SK-N-SH treated with all-trans-retinoic acid at 6 μM for 48 hours (cell line): ENCODE results near the gene LCMT1.

ENCODE experiments used
- ARNTL ChIP-seq: fragments of 450-650 bp; formaldehyde crosslinking; IDR thresholded peaks from 2 replicates; pipeline ENCODE4 v1.5.0; 2020; ENCODE audit warnings: low read depth, mild to moderate bottlenecking, moderate library complexity, borderline replicate concordance
- GLIS3 ChIP-seq: fragments of 250-450 bp; sonication (Bioruptor Pico); IDR thresholded peaks from 2 replicates; pipeline ENCODE4 v1.5.0; 2020; ENCODE audit warnings: mild to moderate bottlenecking, moderate library complexity
- TCF4 ChIP-seq: fragments of 250-450 bp; sonication (Bioruptor Pico); IDR thresholded peaks from 2 replicates; pipeline ENCODE4 v1.8.0; 2021; ENCODE audit warnings: mild to moderate bottlenecking, moderate library complexity, borderline replicate concordance
- ZFP3 ChIP-seq: fragments of 250-450 bp; sonication (Bioruptor Pico); IDR thresholded peaks from 2 replicates; pipeline ENCODE4 v1.5.0; 2020; ENCODE audit warnings: mild to moderate bottlenecking, moderate library complexity
- ZFP30 ChIP-seq: fragments of 450-650 bp; formaldehyde crosslinking; IDR thresholded peaks from 2 replicates; pipeline ENCODE4 v1.5.0; 2022; ENCODE audit warnings: mild to moderate bottlenecking, moderate library complexity
- ZNF70 ChIP-seq: fragments of 450-650 bp; formaldehyde crosslinking; IDR thresholded peaks from 2 replicates; pipeline ENCODE4 v1.5.0; 2020; ENCODE audit warnings: mild to moderate bottlenecking, moderate library complexity
- ZNF8 ChIP-seq: fragments of 450-650 bp; formaldehyde crosslinking; IDR thresholded peaks from 2 replicates; pipeline ENCODE4 v1.5.0; 2020; ENCODE audit warnings: mild to moderate bottlenecking, moderate library complexity
- TF ChIP-seq, protein P1 (sequence below): fragments of 250-450 bp; sonication (Bioruptor Pico); IDR thresholded peaks from 2 replicates; pipeline ENCODE4 v1.5.0; 2020; ENCODE audit warnings: mild to moderate bottlenecking, moderate library complexity
- TF ChIP-seq, protein P2 (sequence below): fragments of 250-450 bp; sonication (Bioruptor Pico); IDR thresholded peaks from 2 replicates; pipeline ENCODE4 v1.5.1; 2020; ENCODE audit warnings: low read depth, mild to moderate bottlenecking, moderate library complexity
- TF ChIP-seq, protein P3 (sequence below): fragments of 250-450 bp; sonication (Bioruptor Pico); IDR thresholded peaks from 2 replicates; pipeline ENCODE4 v1.8.0; 2020; ENCODE audit warnings: mild to moderate bottlenecking, moderate library complexity, borderline replicate concordance
- TF ChIP-seq, protein P4 (sequence below): fragments of 250-450 bp; sonication (Bioruptor Pico); IDR thresholded peaks from 2 replicates; pipeline ENCODE4 v1.5.1; 2021; ENCODE audit warnings: mild to moderate bottlenecking, moderate library complexity

DNA sequence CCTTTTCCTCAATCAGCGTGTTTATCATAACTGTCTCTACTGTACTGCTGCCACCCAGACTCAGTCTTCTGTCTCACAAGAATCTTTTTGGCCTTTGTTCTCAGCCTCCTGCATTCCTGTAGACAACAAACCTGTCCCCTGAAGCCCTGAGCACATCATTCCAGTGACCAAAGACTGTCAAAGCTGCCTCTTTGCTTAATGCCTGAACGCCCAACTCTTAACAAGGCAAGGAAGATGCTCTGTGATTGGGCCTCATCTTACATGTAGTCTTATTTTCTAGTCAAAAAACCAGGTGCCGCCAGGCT lies 75.9 kb downstream of the LCMT1 start:
- TF ChIP-seq ZFP3 (CRISPR knock-in tag) (no peak), ZNF8 (no peak), ZFP30 (CRISPR knock-in tag) (no peak), ARNTL (CRISPR knock-in tag) (no peak), ZNF70 (CRISPR knock-in tag) (no peak), TCF4 (CRISPR knock-in tag) (no peak), GLIS3 (CRISPR knock-in tag) (no peak)
- TF ChIP-seq, protein P1, sequence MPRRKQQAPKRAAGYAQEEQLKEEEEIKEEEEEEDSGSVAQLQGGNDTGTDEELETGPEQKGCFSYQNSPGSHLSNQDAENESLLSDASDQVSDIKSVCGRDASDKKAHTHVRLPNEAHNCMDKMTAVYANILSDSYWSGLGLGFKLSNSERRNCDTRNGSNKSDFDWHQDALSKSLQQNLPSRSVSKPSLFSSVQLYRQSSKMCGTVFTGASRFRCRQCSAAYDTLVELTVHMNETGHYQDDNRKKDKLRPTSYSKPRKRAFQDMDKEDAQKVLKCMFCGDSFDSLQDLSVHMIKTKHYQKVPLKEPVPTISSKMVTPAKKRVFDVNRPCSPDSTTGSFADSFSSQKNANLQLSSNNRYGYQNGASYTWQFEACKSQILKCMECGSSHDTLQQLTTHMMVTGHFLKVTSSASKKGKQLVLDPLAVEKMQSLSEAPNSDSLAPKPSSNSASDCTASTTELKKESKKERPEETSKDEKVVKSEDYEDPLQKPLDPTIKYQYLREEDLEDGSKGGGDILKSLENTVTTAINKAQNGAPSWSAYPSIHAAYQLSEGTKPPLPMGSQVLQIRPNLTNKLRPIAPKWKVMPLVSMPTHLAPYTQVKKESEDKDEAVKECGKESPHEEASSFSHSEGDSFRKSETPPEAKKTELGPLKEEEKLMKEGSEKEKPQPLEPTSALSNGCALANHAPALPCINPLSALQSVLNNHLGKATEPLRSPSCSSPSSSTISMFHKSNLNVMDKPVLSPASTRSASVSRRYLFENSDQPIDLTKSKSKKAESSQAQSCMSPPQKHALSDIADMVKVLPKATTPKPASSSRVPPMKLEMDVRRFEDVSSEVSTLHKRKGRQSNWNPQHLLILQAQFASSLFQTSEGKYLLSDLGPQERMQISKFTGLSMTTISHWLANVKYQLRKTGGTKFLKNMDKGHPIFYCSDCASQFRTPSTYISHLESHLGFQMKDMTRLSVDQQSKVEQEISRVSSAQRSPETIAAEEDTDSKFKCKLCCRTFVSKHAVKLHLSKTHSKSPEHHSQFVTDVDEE (CRISPR knock-in tag) = no peak
- TF ChIP-seq, protein P2, sequence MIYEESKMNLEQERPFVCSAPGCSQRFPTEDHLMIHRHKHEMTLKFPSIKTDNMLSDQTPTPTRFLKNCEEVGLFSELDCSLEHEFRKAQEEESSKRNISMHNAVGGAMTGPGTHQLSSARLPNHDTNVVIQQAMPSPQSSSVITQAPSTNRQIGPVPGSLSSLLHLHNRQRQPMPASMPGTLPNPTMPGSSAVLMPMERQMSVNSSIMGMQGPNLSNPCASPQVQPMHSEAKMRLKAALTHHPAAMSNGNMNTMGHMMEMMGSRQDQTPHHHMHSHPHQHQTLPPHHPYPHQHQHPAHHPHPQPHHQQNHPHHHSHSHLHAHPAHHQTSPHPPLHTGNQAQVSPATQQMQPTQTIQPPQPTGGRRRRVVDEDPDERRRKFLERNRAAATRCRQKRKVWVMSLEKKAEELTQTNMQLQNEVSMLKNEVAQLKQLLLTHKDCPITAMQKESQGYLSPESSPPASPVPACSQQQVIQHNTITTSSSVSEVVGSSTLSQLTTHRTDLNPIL (CRISPR knock-in tag) = no peak
- TF ChIP-seq, protein P3, sequence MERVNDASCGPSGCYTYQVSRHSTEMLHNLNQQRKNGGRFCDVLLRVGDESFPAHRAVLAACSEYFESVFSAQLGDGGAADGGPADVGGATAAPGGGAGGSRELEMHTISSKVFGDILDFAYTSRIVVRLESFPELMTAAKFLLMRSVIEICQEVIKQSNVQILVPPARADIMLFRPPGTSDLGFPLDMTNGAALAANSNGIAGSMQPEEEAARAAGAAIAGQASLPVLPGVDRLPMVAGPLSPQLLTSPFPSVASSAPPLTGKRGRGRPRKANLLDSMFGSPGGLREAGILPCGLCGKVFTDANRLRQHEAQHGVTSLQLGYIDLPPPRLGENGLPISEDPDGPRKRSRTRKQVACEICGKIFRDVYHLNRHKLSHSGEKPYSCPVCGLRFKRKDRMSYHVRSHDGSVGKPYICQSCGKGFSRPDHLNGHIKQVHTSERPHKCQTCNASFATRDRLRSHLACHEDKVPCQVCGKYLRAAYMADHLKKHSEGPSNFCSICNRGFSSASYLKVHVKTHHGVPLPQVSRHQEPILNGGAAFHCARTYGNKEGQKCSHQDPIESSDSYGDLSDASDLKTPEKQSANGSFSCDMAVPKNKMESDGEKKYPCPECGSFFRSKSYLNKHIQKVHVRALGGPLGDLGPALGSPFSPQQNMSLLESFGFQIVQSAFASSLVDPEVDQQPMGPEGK (CRISPR knock-in tag) = no peak
- TF ChIP-seq, protein P4, sequence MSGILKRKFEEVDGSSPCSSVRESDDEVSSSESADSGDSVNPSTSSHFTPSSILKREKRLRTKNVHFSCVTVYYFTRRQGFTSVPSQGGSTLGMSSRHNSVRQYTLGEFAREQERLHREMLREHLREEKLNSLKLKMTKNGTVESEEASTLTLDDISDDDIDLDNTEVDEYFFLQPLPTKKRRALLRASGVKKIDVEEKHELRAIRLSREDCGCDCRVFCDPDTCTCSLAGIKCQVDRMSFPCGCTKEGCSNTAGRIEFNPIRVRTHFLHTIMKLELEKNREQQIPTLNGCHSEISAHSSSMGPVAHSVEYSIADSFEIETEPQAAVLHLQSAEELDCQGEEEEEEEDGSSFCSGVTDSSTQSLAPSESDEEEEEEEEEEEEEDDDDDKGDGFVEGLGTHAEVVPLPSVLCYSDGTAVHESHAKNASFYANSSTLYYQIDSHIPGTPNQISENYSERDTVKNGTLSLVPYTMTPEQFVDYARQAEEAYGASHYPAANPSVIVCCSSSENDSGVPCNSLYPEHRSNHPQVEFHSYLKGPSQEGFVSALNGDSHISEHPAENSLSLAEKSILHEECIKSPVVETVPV (CRISPR knock-in tag) = no peak
